HepG2 (cell line): Measurements from ENCODE around the gene OGFOD3. TPM values are rescaled to one million over a fixed set of nuclear protein-coding genes. Genes with fewer than 3 reads are reported as not detected.

ENCODE experiments used
- CREB1 ChIP-seq, 2 experiments: fragments of 450-650 bp in 1 of 2; IDR thresholded peaks; 2 replicates each; pipeline ENCODE4 v1.6.1; 2016 to 2017; ENCODE audit warnings: control low read depth in 1 of 2, mild to moderate bottlenecking in 1 of 2, missing compliant biosample characterization in 1 of 2, missing genetic modification characterization in 1 of 2
- ELF3 ChIP-seq: IDR thresholded peaks from 2 replicates; pipeline ENCODE4 v1.6.1; 2016; ENCODE audit warnings: missing genetic modification reagents, missing compliant biosample characterization
- GLMP ChIP-seq: sonication (generic); formaldehyde crosslinking; IDR thresholded peaks from 2 replicates; pipeline ENCODE4 v1.9.0; 2021; ENCODE audit warnings: missing genetic modification reagents, mild to moderate bottlenecking, borderline replicate concordance
- ISL2 ChIP-seq: sonication (generic); formaldehyde crosslinking; IDR thresholded peaks from 2 replicates; pipeline ENCODE4 v1.5.0; 2020; ENCODE audit warnings: missing genetic modification reagents
- MED8 ChIP-seq: sonication (generic); formaldehyde crosslinking; IDR thresholded peaks from 2 replicates; pipeline ENCODE4 v1.8.1; 2023; ENCODE audit warnings: mild to moderate bottlenecking, missing genetic modification reagents; ENCODE audit not compliant: insufficient replicate concordance
- MXI1 ChIP-seq: IDR thresholded peaks from 3 replicates; pipeline ENCODE4 v1.6.1; 2012; ENCODE audit warnings: low read depth, low read length, inconsistent platforms, borderline replicate concordance
- PBX2 ChIP-seq: IDR thresholded peaks from 2 replicates; pipeline ENCODE4 v1.6.1; 2016; ENCODE audit warnings: control low read depth
- POLR2AphosphoS5 ChIP-seq: IDR thresholded peaks from 2 replicates; pipeline ENCODE4 v1.6.1; 2012; ENCODE audit warnings: low read depth, low read length
- PRDM4 ChIP-seq: sonication (generic); formaldehyde crosslinking; IDR thresholded peaks from 2 replicates; pipeline ENCODE4 v1.9.0; 2021; ENCODE audit warnings: missing genetic modification reagents, borderline replicate concordance
- RBM22 ChIP-seq: fragments of 200-400 bp; formaldehyde crosslinking; optimal IDR thresholded peaks from 2 replicates; pipeline ENCODE3; 2017; ENCODE audit warnings: mild to moderate bottlenecking, low read length, moderate library complexity
- REL ChIP-seq: sonication (generic); formaldehyde crosslinking; conservative IDR thresholded peaks from 2 replicates; pipeline ENCODE4 v1.8.0; 2022; ENCODE audit warnings: mild to moderate bottlenecking, missing genetic modification reagents, moderate library complexity
- SATB2 ChIP-seq: sonication (generic); formaldehyde crosslinking; IDR thresholded peaks from 2 replicates; pipeline ENCODE4 v1.5.0; 2020; ENCODE audit warnings: missing genetic modification reagents
- SMAD3 ChIP-seq: sonication (generic); formaldehyde crosslinking; IDR thresholded peaks from 2 replicates; pipeline ENCODE4 v1.4.0; 2020; ENCODE audit warnings: missing genetic modification reagents
- TEAD2 ChIP-seq: sonication (generic); formaldehyde crosslinking; IDR thresholded peaks from 2 replicates; pipeline ENCODE4 v1.9.0; 2021; ENCODE audit warnings: missing genetic modification reagents
- U2AF2 ChIP-seq: fragments of 200-400 bp; formaldehyde crosslinking; IDR thresholded peaks from 2 replicates; pipeline ENCODE4 v1.6.1; 2017; ENCODE audit warnings: low read depth, mild to moderate bottlenecking, low read length
- ZBTB20 ChIP-seq: sonication (generic); formaldehyde crosslinking; IDR thresholded peaks from 2 replicates; pipeline ENCODE4 v1.8.1; 2023; ENCODE audit warnings: missing genetic modification reagents, low read depth, mild to moderate bottlenecking, borderline replicate concordance
- polyA plus RNA-seq, 8 experiments: library from polyadenylated mRNA; depleted of rRNA in 3 of 8; stranded (reverse) in 7 of 8; unstranded in 1 of 8; fragments of >200 nt; fragmentation: Illumina TruSeq in 4 of 8; extraction: Trizol in 4 of 8; gene quantifications; 2 replicates each; pipeline versions ENCODE4 v1.2.1 to v1.2.3, GENCODE V29; 2011 to 2016; ENCODE audit warnings: low read depth in 4 of 8, missing spikeins in 1 of 8, mixed read lengths in 1 of 8; ENCODE audit not compliant: insufficient read depth in 1 of 8
- total RNA-seq, 5 experiments: library from RNA; depleted of rRNA; stranded (reverse); fragments of >200 nt; fragmentation: Illumina TruSeq; extraction: Trizol; gene quantifications; 2 replicates each; pipeline ENCODE4 v1.2.3, GENCODE V29; 2016; ENCODE audit warnings: low read depth in 1 of 5
- TF ChIP-seq, protein P1 (sequence below): sonication (generic); formaldehyde crosslinking; IDR thresholded peaks from 2 replicates; pipeline ENCODE4 v1.8.1; 2023; ENCODE audit warnings: mild to moderate bottlenecking, inconsistent platforms, moderate library complexity, missing genetic modification reagents, borderline replicate concordance

OGFOD3 gene
- total and polyA plus RNA-seq, 2 of the 13 experiments (the other 11 are each of a cell fraction or from before 2014, with no cell fraction given): 40.0 to 42.1 TPM

GRCh38 chr17:82457929-82458178, 39.5 kb upstream of the OGFOD3 start (continued):
- TF ChIP-seq, protein P1, sequence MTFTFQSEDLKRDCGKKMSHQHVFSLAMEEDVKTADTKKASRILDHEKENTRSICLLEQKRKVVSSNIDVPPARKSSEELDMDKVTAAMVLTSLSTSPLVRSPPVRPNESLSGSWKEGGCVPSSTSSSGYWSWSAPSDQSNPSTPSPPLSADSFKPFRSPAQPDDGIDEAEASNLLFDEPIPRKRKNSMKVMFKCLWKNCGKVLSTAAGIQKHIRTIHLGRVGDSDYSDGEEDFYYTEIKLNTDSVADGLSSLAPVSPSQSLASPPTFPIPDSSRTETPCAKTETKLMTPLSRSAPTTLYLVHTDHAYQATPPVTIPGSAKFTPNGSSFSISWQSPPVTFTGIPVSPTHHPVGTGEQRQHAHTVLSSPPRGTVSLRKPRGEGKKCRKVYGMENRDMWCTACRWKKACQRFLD (CRISPR knock-in tag): no peak
- no peak for TF ChIP-seq MED8 (CRISPR knock-in tag)
- TF ChIP-seq RBM22: peak; percentile 56
- TF ChIP-seq SATB2 (CRISPR knock-in tag): no peak
- TF ChIP-seq U2AF2: no peak
- TF ChIP-seq POLR2AphosphoS5: no peak
- peak; percentile 16; the same call in 1 of the 2 replicates for TF ChIP-seq SMAD3 (CRISPR knock-in tag)
- peak; percentile 73; the same call in 1 of the 3 replicates for TF ChIP-seq MXI1
- no peak for TF ChIP-seq GLMP (CRISPR knock-in tag)
- TF ChIP-seq CREB1 (IDR thresholded peaks at IDR 0.05): no peak; the same call in 1 of the 2 replicates
- TF ChIP-seq CREB1 (CRISPR knock-in tag; IDR thresholded peaks at IDR 0.05): no peak
- TF ChIP-seq PBX2 (CRISPR knock-in tag): peak; percentile 44; the same call in 1 of the 2 replicates
- no peak for TF ChIP-seq PRDM4 (CRISPR knock-in tag)
- TF ChIP-seq ISL2: no peak
- 0 out of 2 replicates have a peak, but pooled peaks have one; percentile 26 for TF ChIP-seq ZBTB20 (CRISPR knock-in tag)
- no peak for TF ChIP-seq REL
- TF ChIP-seq TEAD2 (CRISPR knock-in tag): no peak
- TF ChIP-seq ELF3: peak; percentile 85
- TF ChIP-seq, all 625 proteins: peak for 35
